Middle frontal gyrus (tissue), 1 donor: ENCODE results near the gene AGBL1.
A peak's percentile ranks its signal among the peaks of the same experiment; 100 is the strongest.

Experiments
- DNase-seq: peaks from one replicate; pipeline ENCODE4 v3.0.0-alpha.2; 2015; ENCODE audit warnings: low spot score; ENCODE audit errors: extremely low spot score

AGBL1 gene

DNA sequence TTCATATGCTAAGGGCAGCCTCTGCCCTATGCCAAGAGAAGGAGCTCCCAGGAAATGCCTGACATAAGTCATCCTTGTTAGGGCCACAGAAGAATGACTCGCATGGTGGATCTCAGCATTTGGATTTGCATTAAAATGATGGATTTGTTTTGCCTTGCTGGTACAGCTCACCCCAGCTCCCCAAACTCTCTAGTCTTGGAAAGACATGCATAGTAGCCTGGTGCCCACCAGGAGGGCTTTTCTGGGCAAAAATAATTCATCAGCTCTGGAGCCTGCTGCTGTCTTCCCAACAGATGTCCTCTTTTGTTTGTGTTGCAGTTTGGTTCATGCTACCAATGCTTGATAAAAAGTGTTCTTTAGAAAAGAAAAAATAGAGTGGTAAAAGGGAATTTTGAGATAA is 833.0 kb downstream of the AGBL1 start:
- no peak for DNase-seq

DNA sequence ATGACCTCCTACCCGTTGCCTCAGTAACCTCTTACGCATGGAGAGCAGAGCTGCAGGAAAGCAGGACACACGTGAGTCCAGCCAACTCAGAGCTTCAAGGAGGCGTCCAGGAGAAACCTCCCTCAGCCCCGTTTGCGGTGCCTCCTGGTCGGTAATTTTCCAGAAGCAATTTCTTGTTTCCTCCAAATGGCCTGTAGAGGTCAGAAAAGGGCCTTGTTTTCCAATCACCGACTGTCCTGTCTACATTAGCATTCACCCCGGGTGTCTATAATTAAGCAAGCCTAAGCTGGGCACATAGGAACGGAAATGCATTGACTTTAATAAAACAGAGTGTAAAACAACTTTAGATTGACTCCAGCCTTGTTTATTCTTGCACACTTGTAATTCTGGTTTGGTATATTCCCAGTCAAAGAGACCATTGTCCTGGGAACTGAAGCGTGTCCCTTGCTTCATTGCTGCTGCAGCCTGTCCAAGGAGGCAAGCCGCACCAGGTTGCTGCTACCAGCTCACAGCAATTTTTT is 836.2 kb downstream of the AGBL1 start:
- peak; percentile 87 for DNase-seq

DNA sequence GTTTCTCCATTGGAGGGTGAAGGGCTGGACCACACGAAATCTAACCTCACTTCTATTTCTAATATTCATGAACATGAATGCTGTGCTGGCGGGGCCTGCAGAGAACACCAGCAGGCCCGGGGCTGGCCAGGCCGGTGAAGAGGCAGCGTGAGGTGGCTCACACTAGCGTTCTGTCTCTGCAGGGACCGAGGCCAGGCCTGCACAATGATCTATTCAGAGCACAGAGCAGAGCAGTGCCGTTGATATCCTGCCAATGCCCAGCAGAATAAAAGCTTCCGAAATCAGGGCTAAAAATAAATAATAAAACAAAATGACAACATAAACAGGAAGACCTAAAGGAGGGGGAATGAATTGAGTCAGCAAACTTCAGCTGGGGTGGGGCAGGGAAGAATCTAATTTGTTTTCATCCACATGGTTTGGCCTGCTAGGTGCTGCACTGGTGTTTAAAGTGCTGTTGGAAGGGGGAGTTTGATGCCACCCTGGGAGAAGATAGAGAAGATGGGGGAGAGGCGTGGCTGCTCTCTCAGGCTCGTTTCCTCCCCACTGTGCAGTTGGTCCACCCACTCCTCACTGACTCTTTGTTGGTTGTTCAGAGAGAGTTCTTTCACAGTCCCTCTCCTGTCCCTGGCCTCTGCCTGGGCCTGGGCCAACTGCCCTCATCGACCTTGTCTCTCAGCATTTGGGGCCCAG is 837.1 kb downstream of the AGBL1 start:
- DNase-seq, result peak; percentile 85

DNA sequence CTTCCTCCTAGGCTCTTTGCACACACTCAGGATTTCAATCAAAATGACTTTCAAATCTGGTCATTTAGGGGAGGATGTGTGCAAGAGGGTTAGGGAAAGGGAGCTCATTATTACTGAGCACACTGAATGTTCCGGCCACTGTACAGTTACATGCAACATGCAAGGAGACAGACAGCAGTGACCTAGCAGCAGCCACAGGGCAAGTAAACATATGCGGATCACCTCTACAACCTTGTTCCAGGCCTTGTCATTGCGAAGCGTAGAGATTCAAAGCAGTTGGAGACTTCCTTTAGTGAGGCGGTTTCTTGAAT is 837.6 kb downstream of the AGBL1 start:
- DNase-seq, result no peak

DNA sequence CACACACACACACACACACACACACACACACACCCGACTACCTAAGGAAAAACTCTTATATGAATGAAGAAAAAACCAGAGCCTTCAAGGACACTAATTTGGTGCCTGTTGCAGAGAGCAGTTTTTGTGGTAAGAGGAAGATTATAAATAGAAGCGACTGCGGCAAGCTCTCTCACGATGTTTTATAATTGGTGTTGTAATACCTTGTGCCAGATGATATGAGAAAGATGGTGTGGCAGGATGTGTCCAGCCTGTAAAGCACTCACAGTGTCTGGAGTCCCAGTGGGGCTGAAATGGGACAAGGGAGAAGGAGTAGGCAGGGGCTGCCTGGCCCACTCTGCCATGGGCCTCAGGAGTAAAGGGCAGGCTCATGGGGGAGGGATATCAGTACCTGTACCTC is 839.9 kb downstream of the AGBL1 start:
- no peak for DNase-seq

DNA sequence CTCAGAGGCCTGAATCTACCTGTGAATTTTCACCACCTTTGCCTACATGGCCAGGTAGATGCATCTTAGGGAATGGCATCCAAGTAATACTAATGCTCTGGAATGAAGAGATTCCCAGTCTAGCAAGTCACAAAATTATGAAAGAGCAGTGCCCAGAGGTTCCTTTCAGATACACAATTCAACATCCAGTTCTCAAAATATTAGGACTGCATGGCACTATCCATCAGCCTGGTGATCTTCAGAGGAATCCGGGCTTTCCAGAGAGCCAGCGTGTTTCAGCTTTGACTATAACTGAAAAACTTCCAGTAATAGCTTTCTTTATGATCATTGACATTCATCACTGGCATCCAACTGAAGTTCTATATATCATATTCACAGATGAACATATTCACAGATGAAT is 849.8 kb downstream of the AGBL1 start:
- DNase-seq, result no peak

DNA sequence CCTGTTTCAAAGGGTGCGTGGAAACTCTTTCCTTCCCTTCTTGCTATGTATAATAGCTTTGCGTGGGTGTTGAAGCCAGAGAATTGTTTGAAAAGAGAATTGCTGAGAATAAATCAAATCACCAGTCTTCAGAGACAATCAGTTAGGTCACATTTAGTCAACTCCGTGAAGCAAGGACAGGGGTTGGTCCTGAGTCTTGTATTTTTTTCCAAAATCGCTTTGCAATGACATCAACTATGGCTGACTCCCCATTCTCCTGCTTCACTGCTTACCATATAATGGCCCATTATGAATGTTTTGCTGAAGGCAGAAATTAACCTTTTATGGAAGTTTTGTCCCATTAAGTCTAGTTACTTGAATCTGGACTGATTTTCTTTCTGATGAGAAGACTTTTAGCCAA is 852.8 kb downstream of the AGBL1 start:
- DNase-seq, result no peak

DNA sequence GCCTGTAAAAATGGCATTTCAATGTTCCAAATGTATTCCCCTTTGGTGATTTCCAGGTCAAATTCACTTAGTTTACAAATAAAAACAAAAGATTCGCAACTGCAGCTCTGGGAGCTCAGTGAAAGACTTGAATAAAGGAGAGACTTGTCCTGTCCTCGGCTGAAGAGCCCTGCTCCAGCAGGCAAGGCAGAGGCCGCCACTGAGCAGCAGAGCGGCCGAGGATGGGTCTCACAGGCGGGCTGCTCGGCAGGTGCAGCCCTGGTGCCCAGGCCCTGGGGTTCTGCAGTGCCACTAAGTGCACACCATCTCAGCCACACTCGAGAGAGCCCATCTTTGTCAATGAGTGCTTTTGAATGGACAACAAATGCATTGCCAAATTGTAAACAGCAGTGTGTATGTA is 856.2 kb downstream of the AGBL1 start:
- DNase-seq, result no peak

DNA sequence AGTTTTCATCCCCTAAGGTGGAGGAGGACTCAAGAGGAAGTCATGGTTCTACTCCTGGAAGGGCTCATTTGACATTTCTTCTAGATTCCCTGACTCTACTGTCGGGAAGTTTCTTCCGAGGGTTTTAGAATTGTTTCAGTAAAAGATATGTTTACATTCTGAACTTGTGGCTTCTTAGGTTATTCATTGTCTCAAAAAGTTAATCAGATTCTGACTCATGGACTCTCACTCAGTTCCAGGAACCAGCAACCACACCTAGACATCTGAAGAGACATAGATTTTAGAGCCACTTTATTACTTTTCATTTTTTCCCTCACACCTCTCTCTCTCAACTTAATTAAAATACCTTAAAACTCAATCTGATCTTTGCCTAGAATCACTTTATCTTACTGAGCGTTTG is 862.6 kb downstream of the AGBL1 start:
- DNase-seq, result no peak

DNA sequence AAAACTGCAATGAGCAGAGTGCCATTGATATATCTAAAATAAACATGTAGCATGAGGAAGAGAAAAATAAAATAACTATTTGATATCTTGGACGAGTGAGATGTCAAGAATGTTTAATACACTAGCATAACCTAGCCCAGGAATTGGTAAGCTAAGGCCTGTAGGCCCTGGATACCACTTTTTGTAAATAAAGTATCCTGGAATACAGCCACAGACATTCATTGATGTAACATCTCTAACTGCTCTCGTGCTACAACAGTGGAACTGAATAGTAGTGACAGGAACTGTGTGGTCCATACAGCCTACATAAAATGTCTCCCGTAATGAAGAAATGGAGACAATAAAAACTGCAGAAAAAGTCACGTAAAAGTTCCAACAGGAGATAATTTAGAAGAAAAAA is 869.0 kb downstream of the AGBL1 start:
- no peak for DNase-seq

DNA sequence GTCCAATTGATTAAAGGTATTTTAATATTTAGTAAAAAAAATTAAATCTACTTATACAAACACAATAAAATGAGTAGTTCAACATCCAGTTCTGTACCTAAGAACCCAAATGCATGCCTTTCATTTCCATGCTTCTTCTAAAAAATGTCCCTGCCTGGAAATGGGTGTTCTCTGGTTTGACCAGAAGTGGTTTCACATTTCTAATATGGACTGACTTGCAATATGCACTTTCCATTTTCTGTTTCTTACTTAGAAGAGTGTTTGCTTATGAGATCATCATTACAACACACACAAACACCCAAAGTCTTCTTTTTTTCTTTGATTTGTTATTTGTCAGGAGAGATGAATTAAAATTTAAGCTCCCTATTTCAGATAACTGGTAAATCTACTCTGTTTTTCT is 879.6 kb downstream of the AGBL1 start:
- DNase-seq, result no peak

DNA sequence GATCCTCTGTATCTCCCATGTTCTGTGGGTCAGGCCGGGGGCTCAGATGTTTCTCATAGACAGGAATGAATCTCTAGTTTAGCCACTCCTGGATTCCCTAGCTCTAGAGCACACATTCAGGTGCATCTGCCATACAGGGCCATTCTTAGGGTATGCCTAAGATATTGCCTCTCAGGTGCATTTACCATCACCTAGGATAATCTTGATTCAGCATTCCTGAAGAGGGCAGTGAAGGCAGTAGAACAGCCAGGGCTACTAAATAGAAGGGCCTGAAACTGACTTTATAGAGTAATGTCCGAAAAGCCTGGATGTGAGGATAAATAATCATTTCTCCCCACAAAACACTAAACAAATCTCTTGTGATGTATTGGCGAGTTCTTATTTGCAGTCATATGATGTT is 882.0 kb downstream of the AGBL1 start:
- no peak for DNase-seq

DNA sequence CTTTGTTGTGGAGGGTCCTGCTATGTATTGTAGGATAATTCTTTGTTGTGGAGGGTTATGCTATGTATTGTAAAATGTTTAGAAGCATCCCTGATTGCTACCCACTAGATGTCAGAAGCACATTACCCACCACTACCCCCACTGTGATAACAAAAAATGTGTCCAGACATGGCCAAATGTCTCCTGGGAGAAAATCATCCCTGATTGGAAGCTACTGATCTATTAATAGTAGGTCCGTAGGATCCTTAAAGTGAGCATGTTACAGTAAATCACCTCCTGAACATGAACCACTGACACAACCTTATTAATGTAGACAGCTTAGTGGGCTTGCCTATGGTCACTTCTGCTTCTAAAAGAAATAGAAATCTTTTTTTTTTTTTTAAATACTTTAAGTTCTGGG is 884.6 kb downstream of the AGBL1 start:
- no peak for DNase-seq

DNA sequence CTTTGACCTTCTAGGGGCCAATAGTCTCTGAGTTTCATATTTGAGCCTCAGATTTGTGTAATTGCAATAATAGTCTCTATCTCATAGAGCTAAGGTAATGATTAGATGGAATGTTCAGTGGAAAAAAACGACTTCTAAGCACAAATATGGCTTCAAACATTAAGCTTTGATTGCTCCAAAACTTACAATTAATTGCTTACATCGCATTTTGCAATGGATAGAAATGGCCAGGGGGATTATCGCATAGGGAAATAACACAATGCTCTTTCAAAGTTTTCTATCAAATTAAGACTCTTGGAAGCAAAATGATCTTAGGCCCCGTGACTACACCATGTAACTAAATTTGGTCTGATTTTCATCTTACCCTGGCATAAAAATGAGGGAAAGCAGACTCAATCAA is 888.6 kb downstream of the AGBL1 start:
- DNase-seq, result no peak

DNA sequence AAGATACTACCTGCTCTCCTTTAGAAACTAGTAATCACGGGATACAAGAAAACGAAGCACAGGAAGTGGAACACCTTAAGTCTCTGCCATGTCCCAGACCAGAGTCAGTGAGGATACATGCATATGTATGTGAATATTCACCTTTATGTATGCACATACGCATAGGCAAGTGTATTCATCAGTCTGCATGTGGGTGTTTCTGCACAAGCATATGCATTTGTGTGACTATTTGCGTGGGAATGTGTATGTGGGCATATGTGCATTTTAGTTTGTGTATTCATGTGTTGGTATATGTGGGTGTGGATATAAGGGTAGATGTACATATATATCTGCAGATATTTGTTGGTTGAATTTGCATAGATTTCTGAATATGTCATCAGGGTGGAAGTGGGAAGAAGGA is 889.7 kb downstream of the AGBL1 start:
- no peak for DNase-seq

DNA sequence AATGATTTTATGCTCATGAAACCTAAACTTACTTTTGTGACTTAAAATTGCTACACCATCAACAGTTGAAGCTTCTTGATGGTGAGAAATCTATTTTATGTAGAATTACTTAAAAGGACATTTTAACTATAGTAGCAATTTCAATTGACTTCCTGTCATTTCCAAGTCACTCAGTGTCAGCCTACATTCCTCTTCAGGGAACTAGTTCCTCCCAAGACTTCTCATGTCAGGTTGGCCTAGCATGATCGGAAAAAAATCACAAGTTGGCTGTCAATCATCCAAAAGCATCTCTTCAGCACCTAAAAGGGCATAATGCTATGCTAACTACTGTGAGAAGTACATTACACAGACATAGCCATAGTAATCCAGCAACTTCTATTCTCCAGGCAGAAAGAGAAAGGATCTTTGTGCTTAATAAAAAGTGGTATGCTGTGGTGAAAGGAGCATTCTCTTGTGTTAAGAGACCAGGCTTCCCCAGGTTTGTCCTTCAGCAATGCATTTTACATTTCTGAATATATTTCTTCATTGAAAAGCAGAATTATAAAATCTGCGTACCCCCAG is 893.7 kb downstream of the AGBL1 start:
- no peak for DNase-seq

DNA sequence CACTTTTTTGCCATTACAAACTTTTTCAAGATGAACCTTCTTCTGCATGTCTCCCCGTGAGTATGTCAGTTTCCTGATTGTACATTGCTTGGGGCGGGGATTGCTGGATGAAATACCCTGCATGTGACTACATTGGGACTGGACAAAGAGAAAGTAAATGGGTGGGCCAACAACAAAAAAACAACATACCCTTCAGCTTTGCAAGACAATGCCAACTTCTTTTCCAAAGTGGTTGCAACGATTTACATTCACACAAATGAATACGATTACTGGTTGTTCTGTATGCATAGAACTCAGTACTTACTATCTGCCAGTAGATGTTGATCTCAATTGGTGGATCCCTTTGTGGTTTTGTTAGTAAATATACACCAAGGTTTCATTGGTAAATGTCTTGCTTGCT is 908.4 kb downstream of the AGBL1 start:
- DNase-seq, result no peak

DNA sequence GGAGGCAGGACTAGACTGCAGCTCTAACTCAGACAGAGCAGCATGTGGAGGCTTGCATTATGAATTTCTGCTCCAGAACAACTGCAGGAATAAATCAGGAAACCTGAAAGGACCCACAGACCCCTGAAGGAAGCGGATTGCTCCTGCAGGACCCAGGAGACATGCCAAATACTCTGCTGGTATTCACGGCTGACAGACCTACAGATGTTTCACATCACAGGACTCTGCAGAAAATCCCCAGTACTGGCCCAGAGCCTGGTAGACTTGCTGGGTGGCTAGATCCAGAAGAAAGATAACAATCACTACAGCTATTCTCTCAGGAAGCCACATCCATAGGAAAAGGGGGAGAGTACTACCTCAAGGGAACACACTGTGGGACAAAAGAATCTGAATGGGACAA is 942.1 kb downstream of the AGBL1 start:
- DNase-seq, result no peak

DNA sequence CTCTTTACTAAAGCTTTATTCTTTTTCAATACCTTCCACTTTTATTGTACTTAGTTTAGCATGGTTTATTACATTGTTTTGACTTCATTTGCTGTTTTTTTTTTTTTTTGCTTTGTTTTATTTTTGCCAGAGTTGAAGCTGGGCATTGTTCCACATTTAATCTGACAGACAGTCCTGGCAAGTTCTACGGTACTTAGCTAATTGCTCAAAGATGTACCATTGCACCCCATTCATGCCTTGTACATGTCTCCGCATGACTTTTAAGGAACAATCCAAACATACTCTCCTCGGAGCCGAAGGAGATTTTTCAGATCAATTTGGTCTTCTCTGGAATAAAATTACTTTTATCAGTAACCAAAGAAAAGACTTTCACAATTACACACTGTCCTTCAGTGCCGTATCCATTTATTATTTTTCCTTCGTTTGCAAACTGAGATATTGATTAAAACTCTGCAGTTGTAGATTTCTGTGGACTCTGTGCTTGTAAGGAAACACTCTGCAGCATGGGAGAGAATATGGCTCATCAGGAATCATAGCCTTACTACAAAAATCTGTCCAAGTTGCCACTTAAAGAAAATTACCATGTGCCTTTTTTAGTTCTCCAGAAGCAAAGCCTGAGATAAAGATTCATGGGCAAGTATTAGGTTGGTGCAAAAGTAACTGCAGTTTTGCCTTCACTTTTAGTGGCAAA is 952.0 kb downstream of the AGBL1 start:
- DNase-seq, result no peak

DNA sequence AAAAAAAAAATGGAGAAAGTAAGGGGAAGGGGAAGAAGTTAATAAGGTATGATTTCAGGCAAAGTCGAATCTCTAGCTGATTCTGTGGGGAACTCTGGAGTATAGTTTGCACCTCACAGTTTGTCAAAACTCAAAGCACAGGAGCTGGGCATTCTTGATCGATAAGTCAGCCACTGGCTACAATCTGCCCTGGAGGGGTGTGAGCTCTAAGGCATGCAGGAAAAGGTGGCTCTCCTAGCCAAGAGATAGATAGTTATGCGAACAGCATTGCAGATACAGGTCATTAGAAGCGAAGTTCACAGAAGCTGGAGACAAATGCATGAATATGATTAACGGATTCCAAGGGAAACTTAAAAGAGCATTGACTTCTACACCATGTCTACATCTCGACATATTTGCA is 952.6 kb downstream of the AGBL1 start:
- no peak for DNase-seq

DNA sequence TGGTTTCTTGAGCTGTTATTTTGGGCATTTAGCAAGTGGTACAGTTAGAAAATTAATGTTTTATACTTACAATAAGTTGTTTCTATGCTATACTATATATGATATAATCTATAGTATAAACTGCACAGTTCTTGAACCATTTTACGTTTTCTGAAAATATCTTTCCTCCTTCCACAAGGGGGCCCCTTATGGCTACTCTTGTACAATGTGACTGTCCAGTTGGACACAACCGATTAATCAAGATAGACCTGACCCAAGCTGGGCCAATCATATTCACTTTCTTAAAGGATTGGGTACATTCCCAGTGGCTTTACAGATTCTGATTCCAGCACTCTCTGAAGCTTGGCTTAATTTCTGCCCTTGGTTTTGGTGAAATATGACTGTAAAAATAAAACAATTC is 953.4 kb downstream of the AGBL1 start:
- DNase-seq, result no peak

DNA sequence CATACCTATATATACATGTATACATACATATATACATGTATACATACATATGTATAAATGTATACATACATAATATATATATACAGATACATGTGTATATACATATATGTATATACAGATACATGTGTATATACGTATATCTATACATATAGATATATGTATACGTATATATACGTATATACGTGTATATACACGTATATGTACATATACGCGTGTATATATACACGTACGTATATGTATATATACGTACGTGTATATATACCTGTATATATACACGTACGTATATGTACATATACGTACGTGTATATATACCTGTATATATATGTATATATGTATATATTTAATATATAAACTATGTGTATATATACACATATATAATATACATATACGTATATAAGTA is 955.2 kb downstream of the AGBL1 start:
- DNase-seq, result no peak

DNA sequence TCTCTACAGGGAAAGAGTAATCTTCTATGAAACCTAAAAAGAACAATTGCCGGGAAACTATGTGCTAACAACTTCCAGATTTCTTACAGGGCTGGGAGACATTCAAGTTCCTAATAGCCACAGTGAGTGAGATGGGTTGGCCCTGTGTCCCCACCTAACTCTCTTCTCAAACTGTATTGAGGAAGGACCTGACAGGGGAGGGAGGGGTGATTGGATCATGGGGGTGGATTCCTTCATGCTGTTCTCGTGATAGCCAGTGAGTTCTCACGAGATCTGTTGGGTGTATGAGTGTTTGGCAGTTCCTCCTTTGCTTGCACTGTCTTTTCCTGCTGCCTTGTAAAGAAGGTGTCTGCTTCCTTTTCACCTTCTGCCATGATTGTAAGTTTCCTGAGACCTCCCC is 958.7 kb downstream of the AGBL1 start:
- no peak for DNase-seq
